Activated T-helper 2 cell treated with anti-CD3 and anti-CD28 coated beads, Interferon-gamma antibody, Interleukin-2, Interleukin-4, amounts not matched to agents 10 μg/mL and 5 μg/mL and 100 μg/mL, durations not matched to agents 14 hours and 24 hours and 36 hours (primary cell): ENCODE results near the gene SCARF1. TPM values are rescaled to one million over a fixed set of nuclear protein-coding genes. Genes with fewer than 3 reads are reported as not detected.
"Not testable (repeated sequence)": the region's sequence is repeated elsewhere in the genome, so short reads cannot be mapped to it uniquely, and the experiment has no call there.

ENCODE experiments used
- DNase-seq: peaks from one replicate; pipeline ENCODE4 v3.0.0; 2021; ENCODE audit warnings: low spot score
- H3K27ac Mint-ChIP-seq: one replicate; pipeline ENCODE4 v1.8.0; 2021; ENCODE audit warnings: mixed read lengths
- H3K27me3 Mint-ChIP-seq: one replicate; pipeline ENCODE4 v1.8.0; 2021; ENCODE audit warnings: low read depth, mixed read lengths
- H3K36me3 Mint-ChIP-seq: one replicate; pipeline ENCODE4 v1.8.0; 2021; ENCODE audit warnings: low read depth, mixed read lengths
- H3K4me1 Mint-ChIP-seq: one replicate; pipeline ENCODE4 v1.8.0; 2021; ENCODE audit warnings: low read depth, mixed read lengths
- H3K4me3 Mint-ChIP-seq: one replicate; pipeline ENCODE4 v1.8.0; 2021; ENCODE audit warnings: low read depth, mild to moderate bottlenecking, moderate library complexity, mixed read lengths
- H3K9me3 Mint-ChIP-seq: one replicate; pipeline ENCODE4 v1.8.0; 2021; ENCODE audit warnings: mixed read lengths
- intact Hi-C: fragments of 100-400 bp; cut with micrococcal nuclease; formaldehyde crosslinking; loops from one replicate; pipeline ENCODE4 v1.15.1; 2023
- total RNA-seq: library from RNA; stranded (reverse); gene quantifications from 2 replicates; pipeline ENCODE4 v1.2.3, GENCODE V29; 2022

SCARF1 gene
- total RNA-seq, 1 donor from 2014 or later: 3.4 TPM

GRCh38 chr17:1653735-1654134 is 8.2 kb upstream of the SCARF1 start:
- H3K27me3 Mint-ChIP-seq: no peaks in the 10 kb centered on the region
- intact Hi-C loops: no loop called here
- no peak overlapping the region for H3K4me3 Mint-ChIP-seq
- no peak for DNase-seq
- peaks cover 78% of the 10 kb centered on the region for H3K36me3 Mint-ChIP-seq
- no peak overlapping the region for H3K27ac Mint-ChIP-seq
- no peaks in the 10 kb centered on the region for H3K9me3 Mint-ChIP-seq
- H3K4me1 Mint-ChIP-seq: peaks cover 7% of the 10 kb centered on the region

DNA sequence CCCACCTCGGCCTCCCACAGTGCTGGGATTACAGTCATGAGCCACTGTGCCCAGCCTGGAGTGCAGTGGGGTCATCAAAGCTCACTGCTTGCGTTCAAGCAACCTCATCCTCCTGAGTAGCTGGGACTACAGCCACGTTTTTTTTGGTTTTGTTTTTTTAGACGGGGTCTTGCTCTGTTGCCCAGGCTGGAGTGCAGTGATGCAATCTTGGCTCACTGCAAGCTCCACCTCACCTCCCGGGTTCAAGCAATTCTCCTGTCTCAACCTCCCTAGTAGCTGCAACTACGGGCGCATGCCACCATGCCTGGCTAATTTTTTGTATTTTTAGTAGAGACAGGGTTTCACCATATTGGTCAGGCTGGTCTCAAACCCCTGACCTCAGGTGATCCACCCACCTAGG is 7.3 kb upstream of the SCARF1 start:
- H3K4me1 Mint-ChIP-seq, intact Hi-C loops, H3K9me3 Mint-ChIP-seq, DNase-seq, H3K27ac Mint-ChIP-seq, H3K27me3 Mint-ChIP-seq, H3K4me3 Mint-ChIP-seq: not testable (repeated sequence)
- peaks cover 68% of the 10 kb centered on the region for H3K36me3 Mint-ChIP-seq

GRCh38 chr17:1651559-1651844 is 6.0 kb upstream of the SCARF1 start:
- H3K4me1 Mint-ChIP-seq: peaks cover 7% of the 10 kb centered on the region
- no peaks in the 10 kb centered on the region for H3K9me3 Mint-ChIP-seq
- no peak overlapping the region for H3K4me3 Mint-ChIP-seq
- no peak overlapping the region for H3K27ac Mint-ChIP-seq
- no peaks in the 10 kb centered on the region for H3K27me3 Mint-ChIP-seq
- H3K36me3 Mint-ChIP-seq: peaks cover 57% of the 10 kb centered on the region
- intact Hi-C loops: no loop called here
- DNase-seq: no peak

GRCh38 chr17:1650731-1651558 is 5.4 kb upstream of the SCARF1 start:
- Mint-ChIP-seq H3K27ac (no peak overlapping the region), H3K4me3 (no peak overlapping the region), H3K9me3 (no peaks in the 10 kb centered on the region), H3K27me3 (no peaks in the 10 kb centered on the region), H3K4me1 (peaks cover 8% of the 10 kb centered on the region), H3K36me3 (peaks cover 52% of the 10 kb centered on the region)
- intact Hi-C loops: no loop called here
- no peak for DNase-seq

DNA sequence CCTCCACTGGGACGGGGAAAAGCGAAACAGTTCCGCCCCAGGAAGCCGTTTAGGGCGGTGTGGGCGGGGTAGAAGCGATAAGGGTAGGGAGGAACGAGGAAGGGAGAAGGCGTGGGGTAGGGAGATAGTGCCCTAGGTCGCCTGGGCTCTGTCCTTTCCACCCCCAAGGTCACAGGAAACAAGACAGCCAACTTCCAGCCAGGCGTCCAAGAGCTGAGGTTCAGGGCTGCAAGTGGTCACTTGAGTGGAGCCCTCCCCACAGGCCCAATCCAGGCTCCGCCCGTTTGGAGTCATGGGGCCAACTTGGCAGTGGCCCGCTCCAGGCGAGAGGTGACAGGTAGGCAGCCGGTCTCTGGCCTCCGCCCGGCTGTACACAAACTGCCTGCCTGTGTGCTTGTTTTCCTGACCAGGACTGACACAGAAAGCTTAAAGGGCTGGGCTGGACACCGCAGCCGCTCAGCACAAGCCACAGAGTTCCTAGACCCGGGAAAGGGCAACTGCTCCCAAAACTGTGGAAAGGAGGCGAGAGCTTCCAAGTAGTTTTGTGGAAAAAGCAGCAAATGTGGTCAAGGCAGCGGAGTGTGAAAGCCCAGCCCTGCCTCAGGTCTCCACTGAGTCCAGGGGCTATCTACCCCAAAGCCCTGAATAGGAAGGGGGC is 4.4 kb upstream of the SCARF1 start, which contains the start of gene RILP:
Gene RILP (minus strand): TSS at position 23 of the 658 bp plus-strand sequence. CDS start 62 bp downstream, outside the sequence.
- Mint-ChIP-seq H3K36me3 (peaks cover 47% of the 10 kb centered on the region), H3K4me3 (peak within 1 kb of the TSS; percentile 62), H3K27me3 (no peaks in the 10 kb centered on the region), H3K27ac (peak within 1 kb of the TSS; percentile 60), H3K9me3 (no peaks in the 10 kb centered on the region), H3K4me1 (peaks cover 14% of the 10 kb centered on the region)
- intact Hi-C loops: loop anchor here (1.0 to 10.0 kb wide), 3 partner anchors 34 to 395 kb away; partner anchors contain the start of genes OVCA2 and PRPF8
- DNase-seq: no peak

DNA sequence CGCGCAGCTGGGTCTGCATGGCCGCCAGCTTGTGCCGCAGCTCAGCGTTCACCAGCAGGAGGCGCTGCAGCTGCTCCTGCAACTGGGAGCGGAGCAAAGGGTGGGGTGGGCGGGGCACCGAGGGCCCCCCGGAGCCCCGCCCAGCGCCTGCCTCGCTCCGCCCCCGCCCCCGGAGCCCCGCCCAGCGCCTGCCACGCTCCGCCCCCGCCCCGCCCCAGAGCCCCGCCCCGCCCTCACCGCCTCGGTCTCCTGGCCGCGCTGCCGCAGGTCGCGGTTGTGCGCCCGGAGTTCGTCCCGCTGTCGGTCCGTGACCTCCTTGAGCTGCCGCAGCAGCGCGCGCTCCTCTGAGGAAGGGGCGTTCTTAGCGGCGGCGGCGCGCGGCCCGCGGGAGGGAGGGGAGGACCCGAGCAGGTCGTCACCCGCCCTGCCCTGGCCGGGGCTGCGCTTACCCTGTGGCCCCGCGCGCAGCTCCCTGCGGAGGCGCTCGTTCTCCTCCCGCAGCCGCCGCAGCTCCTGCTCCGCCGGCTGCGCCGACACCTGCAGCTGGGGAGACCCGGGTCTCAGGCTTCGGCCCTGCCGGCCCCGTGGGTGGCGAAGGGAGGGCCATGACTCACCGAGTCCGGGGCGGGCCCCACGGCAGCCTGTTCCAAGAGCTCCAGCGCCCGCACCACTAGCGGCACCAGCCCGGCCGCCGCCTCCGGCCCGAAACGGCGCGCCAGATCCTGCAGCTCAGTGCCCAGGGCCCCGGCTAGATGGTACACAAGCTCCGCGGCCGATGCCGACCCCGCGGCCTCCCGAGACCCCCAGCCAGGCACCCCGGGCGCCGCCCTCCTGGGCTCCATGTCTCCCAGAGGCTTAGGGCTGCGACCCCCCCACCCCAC is 3.7 kb upstream of the SCARF1 start:
- H3K27me3 Mint-ChIP-seq: no peaks in the 10 kb centered on the region
- peaks cover 42% of the 10 kb centered on the region for H3K36me3 Mint-ChIP-seq
- peak overlapping the region; percentile 60 for H3K4me3 Mint-ChIP-seq
- intact Hi-C loops: loop anchor here (1.0 to 10.0 kb wide), 3 partner anchors 35 to 396 kb away; partner anchors contain the start of genes OVCA2 and PRPF8
- no peak overlapping the region for H3K27ac Mint-ChIP-seq
- DNase-seq: peak; percentile 91
- H3K4me1 Mint-ChIP-seq: peaks cover 18% of the 10 kb centered on the region
- H3K9me3 Mint-ChIP-seq: no peaks in the 10 kb centered on the region

DNA sequence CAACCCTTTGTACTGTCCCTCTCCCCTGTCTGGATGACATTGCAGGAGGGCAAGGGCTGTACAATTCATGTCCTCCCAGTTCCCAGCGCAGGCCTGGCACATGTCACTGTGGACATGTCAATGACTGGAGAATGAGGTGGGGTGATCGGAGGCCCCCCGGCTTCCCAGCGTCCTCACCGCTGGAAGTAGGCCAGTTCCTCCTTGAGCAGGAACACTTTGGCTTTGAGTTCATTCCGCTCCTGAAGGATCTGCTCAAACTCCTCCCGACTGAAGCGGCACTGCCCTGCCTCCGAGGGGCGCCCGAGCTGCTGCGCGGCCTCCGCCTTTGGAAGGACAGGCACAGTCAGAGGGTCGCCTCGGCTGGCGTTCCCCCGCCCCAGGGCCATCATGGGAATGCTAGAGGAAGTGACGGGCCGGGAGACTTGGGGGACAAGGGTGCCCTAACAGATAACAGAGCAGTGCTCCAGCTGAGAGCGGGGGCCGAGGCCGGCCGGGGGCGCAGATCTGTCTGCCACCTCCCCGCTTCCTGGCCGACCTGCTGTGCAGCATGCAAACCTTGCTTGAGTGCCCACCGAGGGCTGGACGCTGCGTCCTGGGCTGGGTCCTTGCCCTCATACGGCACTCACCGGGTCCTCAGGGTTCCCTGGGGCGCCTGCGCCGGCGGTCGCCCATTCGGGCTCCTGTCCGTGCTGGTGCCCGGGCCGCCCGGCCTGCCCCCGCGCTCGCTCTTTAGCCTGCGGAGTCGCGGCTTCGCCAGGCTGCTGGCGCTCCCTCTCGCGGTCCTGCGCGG is 2.8 kb upstream of the SCARF1 start:
- H3K4me1 Mint-ChIP-seq: peaks cover 22% of the 10 kb centered on the region
- no peaks in the 10 kb centered on the region for H3K27me3 Mint-ChIP-seq
- peaks cover 37% of the 10 kb centered on the region for H3K36me3 Mint-ChIP-seq
- DNase-seq: no peak
- intact Hi-C loops: loop anchor here (10.0 kb wide), 1 partner anchor 396 kb away; the partner anchor contains the start of gene OVCA2
- H3K27ac Mint-ChIP-seq: no peak overlapping the region
- peak overlapping the region; percentile 63 for H3K4me3 Mint-ChIP-seq
- no peaks in the 10 kb centered on the region for H3K9me3 Mint-ChIP-seq

GRCh38 chr17:1647802-1648171 is 2.3 kb upstream of the SCARF1 start:
- intact Hi-C loops: loop anchor here (10.0 kb wide), 1 partner anchor 397 kb away; the partner anchor contains the start of gene OVCA2
- Mint-ChIP-seq H3K9me3 (no peaks in the 10 kb centered on the region), H3K4me1 (peaks cover 22% of the 10 kb centered on the region), H3K36me3 (peaks cover 31% of the 10 kb centered on the region), H3K4me3 (peak overlapping the region; percentile 63), H3K27me3 (no peaks in the 10 kb centered on the region), H3K27ac (no peak overlapping the region)
- no peak for DNase-seq

DNA sequence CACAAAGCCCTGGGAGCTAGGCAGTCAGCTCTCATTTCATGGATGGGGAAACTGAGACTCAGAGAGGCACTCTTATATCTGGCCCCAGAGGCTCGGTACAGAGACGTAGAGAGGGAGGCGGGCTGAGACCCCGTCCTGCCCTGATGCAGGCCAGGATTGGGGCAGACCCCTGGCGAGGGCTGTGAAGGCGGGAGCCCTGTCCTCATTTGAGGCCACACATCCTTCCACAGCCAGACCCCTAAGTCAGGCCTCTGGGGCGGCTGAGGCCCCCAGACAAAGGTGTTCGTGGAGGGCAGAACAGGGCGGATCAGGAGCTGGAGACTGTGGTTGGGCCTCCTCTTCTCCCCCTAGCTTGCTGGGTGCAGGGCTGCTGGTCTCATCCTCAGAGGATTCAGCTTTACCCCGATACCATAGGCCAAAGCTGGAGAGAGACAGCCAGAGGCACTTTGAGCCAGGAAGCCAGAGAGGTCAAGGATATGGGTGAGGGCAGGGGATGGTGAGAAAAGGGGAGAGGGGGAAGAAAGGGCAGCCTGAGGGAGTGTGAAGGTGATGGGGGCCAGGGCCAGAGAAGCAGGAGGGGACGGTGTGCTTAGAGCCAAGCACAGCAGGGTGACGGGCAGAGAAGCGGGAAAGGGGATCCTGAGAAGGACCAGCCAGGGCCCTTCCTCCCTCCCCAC is 805 bp upstream of the SCARF1 start:
- H3K27ac Mint-ChIP-seq: peak overlapping the region; percentile 33
- peaks cover 18% of the 10 kb centered on the region for H3K36me3 Mint-ChIP-seq
- no peak for DNase-seq
- intact Hi-C loops: loop anchor here (10.0 kb wide), 1 partner anchor 398 kb away; the partner anchor contains the start of gene OVCA2
- H3K27me3 Mint-ChIP-seq: no peaks in the 10 kb centered on the region
- no peak overlapping the region for H3K4me3 Mint-ChIP-seq
- H3K9me3 Mint-ChIP-seq: no peaks in the 10 kb centered on the region
- H3K4me1 Mint-ChIP-seq: peaks cover 20% of the 10 kb centered on the region

GRCh38 chr17:1644493-1645206 is 882 bp downstream of the SCARF1 start:
- H3K36me3 Mint-ChIP-seq: peaks cover 4% of the 10 kb centered on the region
- no peak for DNase-seq
- H3K4me1 Mint-ChIP-seq: peaks cover 15% of the 10 kb centered on the region
- peak overlapping the region; percentile 83 for H3K27ac Mint-ChIP-seq
- no peaks in the 10 kb centered on the region for H3K9me3 Mint-ChIP-seq
- H3K27me3 Mint-ChIP-seq: no peaks in the 10 kb centered on the region
- peak overlapping the region; percentile 84 for H3K4me3 Mint-ChIP-seq
- intact Hi-C loops: loop anchor here (10.0 kb wide), 1 partner anchor 400 kb away; the partner anchor contains the start of gene OVCA2

GRCh38 chr17:1643999-1644492 is 1.5 kb downstream of the SCARF1 start:
- intact Hi-C loops: loop anchor here (10.0 kb wide), 1 partner anchor 401 kb away; the partner anchor contains the start of gene OVCA2

More at GRCh38 chr17:1643999-1644492, 1.5 kb downstream of the SCARF1 start:
- no peaks in the 10 kb centered on the region for H3K27me3 Mint-ChIP-seq
- no peaks in the 10 kb centered on the region for H3K9me3 Mint-ChIP-seq
- DNase-seq: no peak
- peaks cover 15% of the 10 kb centered on the region for H3K4me1 Mint-ChIP-seq
- peak overlapping the region; percentile 84 for H3K4me3 Mint-ChIP-seq
- H3K36me3 Mint-ChIP-seq: peaks cover 4% of the 10 kb centered on the region
- H3K27ac Mint-ChIP-seq: peak overlapping the region; percentile 83
